Kasumi-1 (cell line): ENCODE measurements around the gene SNTG2.
"Not testable (repeated sequence)": the region's sequence is repeated elsewhere in the genome, so short reads cannot be mapped to it uniquely, and the experiment has no call there.

ENCODE experiments used
- DNase-seq, 2 experiments: peaks; one replicate each; lab custom pipeline; 2025; lab: John Stamatoyannopoulos, UW

SNTG2 gene

GRCh38 chr2:950080-950966 is at the start of gene SNTG2:
TSS of gene SNTG2 (plus strand) at chr2:950849. CDS start at chr2:950997, 148 bp downstream.
- no peak for DNase-seq

- no peak for DNase-seq
These were observed 48.1 kb upstream of the SNTG2 start for GRCh38 chr2:902584-902983.

- no peak for DNase-seq
These were observed 47.3 kb upstream of the SNTG2 start for GRCh38 chr2:903223-903900.

- DNase-seq: no peak
These were observed 46.2 kb upstream of the SNTG2 start for GRCh38 chr2:904246-905024.

- DNase-seq: no peak
These were observed 45.4 kb upstream of the SNTG2 start for GRCh38 chr2:905091-905832.

- DNase-seq: no peak
These were observed 44.9 kb upstream of the SNTG2 start for GRCh38 chr2:905833-906140.

- DNase-seq: no peak
These were observed 42.9 kb upstream of the SNTG2 start for GRCh38 chr2:907706-908105.

- no peak for DNase-seq
These were observed 42.1 kb upstream of the SNTG2 start for GRCh38 chr2:908568-908967.

- DNase-seq: not testable (repeated sequence)
These were observed 40.8 kb upstream of the SNTG2 start for GRCh38 chr2:909764-910379.

GRCh38 chr2:910698-911097 is 40.0 kb upstream of the SNTG2 start:
- DNase-seq: no peak

- no peak for DNase-seq
These were observed 34.7 kb upstream of the SNTG2 start for GRCh38 chr2:915979-916378.

- DNase-seq: no peak
These were observed 33.7 kb upstream of the SNTG2 start for GRCh38 chr2:916935-917334.

GRCh38 chr2:919672-920071 is 31.0 kb upstream of the SNTG2 start:
- DNase-seq: no peak

- no peak for DNase-seq
These were observed 30.1 kb upstream of the SNTG2 start for GRCh38 chr2:920573-920972.

GRCh38 chr2:920999-921398 is 29.6 kb upstream of the SNTG2 start:
- DNase-seq: no peak

GRCh38 chr2:922185-922584 is 28.5 kb upstream of the SNTG2 start:
- DNase-seq: no peak

- no peak for DNase-seq
These were observed 26.6 kb upstream of the SNTG2 start for GRCh38 chr2:923832-924601.

GRCh38 chr2:924701-925100 is 25.9 kb upstream of the SNTG2 start:
- DNase-seq: no peak

- no peak for DNase-seq
These were observed 25.3 kb upstream of the SNTG2 start for GRCh38 chr2:925309-925708.

GRCh38 chr2:925711-926110 is 24.9 kb upstream of the SNTG2 start:
- no peak for DNase-seq

GRCh38 chr2:926259-926793 is 24.3 kb upstream of the SNTG2 start:
- DNase-seq: no peak
